Stomach smooth muscle (tissue), 2 donors: ENCODE data around the gene RRBP1.

Experiments
- H3K27ac ChIP-seq: one replicate; pipeline ENCODE4 v1.7.0; 2013; ENCODE audit warnings: mild to moderate bottlenecking, low read length, inconsistent platforms
- H3K27me3 ChIP-seq, 2 donors: one replicate each; pipeline ENCODE4 v1.7.0; 2013; ENCODE audit warnings: low read length in 2 of 2; ENCODE audit not compliant: insufficient read depth in 2 of 2, control insufficient read depth in 1 of 2
- H3K36me3 ChIP-seq, 2 donors: one replicate each; pipeline ENCODE4 v1.7.0; 2013; ENCODE audit warnings: low read length in 2 of 2; ENCODE audit not compliant: control insufficient read depth in 2 of 2, insufficient read depth in 2 of 2
- H3K4me1 ChIP-seq: one replicate; pipeline ENCODE4 v1.7.0; 2013; ENCODE audit warnings: low read length; ENCODE audit not compliant: control insufficient read depth, insufficient read depth
- H3K4me3 ChIP-seq, 2 donors: one replicate each; pipeline ENCODE4 v1.7.0; 2013; ENCODE audit warnings: low read length in 2 of 2
- H3K9ac ChIP-seq, 2 donors: one replicate each; pipeline ENCODE4 v1.7.0; 2013; ENCODE audit warnings: low read length in 2 of 2, mild to moderate bottlenecking in 1 of 2
- H3K9me3 ChIP-seq, 2 donors: one replicate each; pipeline ENCODE4 v1.7.0; 2013; ENCODE audit warnings: low read length in 2 of 2; ENCODE audit not compliant: control insufficient read depth in 2 of 2
- donor health status: healthy.
- donor health status: Pancreatic carcinoma.

Gene RRBP1

DNA sequence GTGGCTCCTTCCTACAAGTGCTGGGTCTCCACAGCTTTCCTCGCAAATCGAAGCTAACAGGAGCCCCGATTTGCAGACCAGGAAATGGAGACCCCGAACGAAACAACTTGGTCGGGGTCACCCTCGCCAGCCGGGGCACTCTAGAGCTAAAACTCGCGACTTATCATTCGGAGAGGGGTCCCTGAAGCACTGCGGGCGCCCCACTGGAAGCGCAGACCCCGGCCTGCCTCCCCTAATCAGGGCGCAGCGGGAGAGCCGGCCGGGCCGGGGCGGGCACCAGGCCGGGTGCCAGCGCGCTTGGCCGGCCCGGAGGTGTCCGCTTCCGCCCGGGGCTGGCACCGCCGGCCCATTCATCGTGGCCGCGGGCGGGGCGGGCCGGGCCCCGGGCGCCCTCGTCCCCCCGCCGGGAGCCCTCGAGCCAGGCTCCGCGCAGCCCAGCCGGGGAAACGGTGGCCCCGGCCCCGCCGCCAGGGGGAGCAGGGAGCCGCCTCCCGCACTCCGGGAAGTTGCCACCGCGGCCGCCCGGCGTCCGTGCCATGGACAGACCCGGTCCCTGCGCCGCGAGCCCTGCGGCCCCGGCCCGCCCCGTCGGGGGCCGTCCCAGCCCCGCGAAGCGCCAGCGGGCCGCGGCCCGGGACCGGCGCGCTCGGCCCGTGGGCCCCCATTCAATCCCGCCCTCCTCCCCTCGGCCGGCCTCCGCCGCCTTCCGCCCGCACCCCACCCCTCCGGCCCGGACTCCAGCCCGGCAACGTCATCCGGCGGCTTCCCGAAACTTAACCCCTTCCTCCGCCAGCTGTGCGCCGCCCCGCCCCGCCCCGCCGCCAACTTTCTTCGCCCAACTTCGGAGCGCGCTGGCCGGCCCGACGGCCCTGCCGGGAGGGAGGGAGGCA lies 961 bp downstream of the RRBP1 start:
- peak overlapping the region; percentile 64 to 76 for H3K9ac ChIP-seq
- H3K27me3 ChIP-seq, result peaks cover 0 to 3% of the 10 kb centered on the region in 2 donors
- H3K9me3 ChIP-seq, result no peaks in the 10 kb centered on the region
- peak overlapping the region; percentile 75 to 81 for H3K4me3 ChIP-seq
- peak overlapping the region; percentile 78 for H3K27ac ChIP-seq
- peaks cover 17% of the 10 kb centered on the region for H3K4me1 ChIP-seq
- peaks cover 0 to 7% of the 10 kb centered on the region in 2 donors for H3K36me3 ChIP-seq

DNA sequence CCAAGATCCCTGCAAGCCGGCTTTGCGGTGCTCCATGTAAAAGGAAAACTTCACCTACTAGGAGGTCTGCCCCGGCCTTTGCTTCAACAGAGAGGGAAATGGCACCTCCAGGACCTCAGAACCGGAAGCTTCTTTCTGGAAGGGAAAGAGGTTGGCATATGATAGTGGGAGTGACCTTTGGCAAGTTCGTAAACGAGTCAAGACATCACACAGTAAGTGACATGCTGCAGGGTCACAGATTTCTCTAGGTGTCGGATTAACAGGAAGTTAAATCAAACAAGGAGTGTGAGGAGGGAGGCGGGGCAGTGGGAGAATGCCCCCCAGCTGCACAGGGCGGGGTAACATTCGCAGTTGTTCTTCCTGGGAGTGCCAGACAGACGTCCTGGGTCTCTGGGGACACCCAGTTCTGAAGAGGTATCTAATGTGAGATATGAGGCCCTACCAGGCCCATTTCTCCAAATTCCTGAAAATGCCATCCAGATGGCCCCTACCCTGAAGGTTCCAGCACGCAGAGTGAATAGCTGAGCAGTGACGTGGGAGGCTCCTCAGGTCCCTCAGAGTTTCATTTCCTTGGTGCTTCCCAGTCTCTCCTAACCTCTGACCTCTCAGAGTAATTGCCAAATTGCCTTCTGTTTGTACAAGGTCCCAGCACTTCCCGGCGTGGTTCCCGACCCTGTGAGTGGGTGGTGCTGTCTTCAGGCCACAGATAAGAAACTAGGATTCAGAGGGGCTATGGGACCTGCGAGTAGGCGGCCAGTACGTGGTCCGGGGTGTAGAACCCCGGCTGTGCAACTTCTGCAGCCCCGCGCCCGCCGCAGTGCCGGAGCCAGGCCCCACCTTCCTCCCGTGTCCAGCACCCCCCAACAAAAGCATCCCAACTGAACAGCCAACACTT lies 1.9 kb downstream of the RRBP1 start:
- H3K27ac ChIP-seq, result peak overlapping the region; percentile 78
- peaks cover 0 to 3% of the 10 kb centered on the region in 2 donors for H3K27me3 ChIP-seq
- H3K36me3 ChIP-seq, result peaks cover 0 to 10% of the 10 kb centered on the region in 2 donors
- H3K9ac ChIP-seq, result peak overlapping the region; percentile 64 to 76
- peaks cover 25% of the 10 kb centered on the region for H3K4me1 ChIP-seq
- H3K4me3 ChIP-seq, result peak overlapping the region; percentile 75 to 81
- no peaks in the 10 kb centered on the region for H3K9me3 ChIP-seq

DNA sequence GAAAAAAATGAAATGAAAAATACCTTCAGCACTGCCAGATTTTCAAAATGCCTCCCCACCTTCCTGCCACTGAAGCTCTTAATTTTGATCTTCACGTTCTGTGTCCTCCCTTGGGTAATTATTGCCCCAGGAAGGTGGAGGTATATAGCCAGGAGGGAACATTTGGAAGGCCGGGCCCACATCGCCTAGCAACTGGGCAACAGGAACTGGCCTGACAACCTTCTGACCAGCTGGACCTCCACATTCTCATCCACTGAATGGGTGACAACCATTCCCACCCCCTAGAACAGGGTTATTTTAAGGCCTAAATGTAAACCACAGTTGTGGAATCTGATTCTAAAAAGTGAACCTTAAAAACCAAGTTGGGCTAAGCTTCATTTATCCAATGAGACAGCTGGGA lies 3.2 kb downstream of the RRBP1 start:
- H3K4me1 ChIP-seq, result peaks cover 28% of the 10 kb centered on the region

DNA sequence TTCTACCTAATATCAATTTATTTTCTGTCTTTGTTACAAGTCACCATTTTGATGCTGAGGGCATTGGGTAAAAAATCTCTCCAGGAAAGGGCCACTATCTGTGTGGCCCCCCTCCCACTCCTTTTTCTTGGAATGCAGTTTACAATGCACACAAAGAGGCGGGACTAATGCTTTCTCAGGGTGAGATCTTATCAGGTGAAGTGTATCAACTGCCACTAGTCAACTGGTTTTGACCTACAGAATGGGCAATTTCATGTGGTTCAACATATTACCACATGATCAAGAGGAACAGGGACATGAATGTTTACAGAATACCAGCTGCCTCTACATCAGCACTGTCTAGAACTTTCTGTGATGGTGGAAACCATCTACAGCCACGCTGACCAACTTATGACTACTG lies 3.7 kb downstream of the RRBP1 start:
- no peaks in the 10 kb centered on the region for H3K9me3 ChIP-seq
- no peak overlapping the region for H3K4me3 ChIP-seq
- H3K27me3 ChIP-seq, result no peaks in the 10 kb centered on the region
- H3K27ac ChIP-seq, result no peak overlapping the region
- peaks cover 0 to 13% of the 10 kb centered on the region in 2 donors for H3K36me3 ChIP-seq
- no peak overlapping the region for H3K9ac ChIP-seq
- peaks cover 28% of the 10 kb centered on the region for H3K4me1 ChIP-seq

More for the DNA sequence above, 3.2 kb downstream of the RRBP1 start:
- peaks cover 0 to 13% of the 10 kb centered on the region in 2 donors for H3K36me3 ChIP-seq
- no peak overlapping the region for H3K27ac ChIP-seq
- no peak overlapping the region for H3K9ac ChIP-seq
- H3K27me3 ChIP-seq, result no peaks in the 10 kb centered on the region
- no peaks in the 10 kb centered on the region for H3K9me3 ChIP-seq
- H3K4me3 ChIP-seq, result no peak overlapping the region

DNA sequence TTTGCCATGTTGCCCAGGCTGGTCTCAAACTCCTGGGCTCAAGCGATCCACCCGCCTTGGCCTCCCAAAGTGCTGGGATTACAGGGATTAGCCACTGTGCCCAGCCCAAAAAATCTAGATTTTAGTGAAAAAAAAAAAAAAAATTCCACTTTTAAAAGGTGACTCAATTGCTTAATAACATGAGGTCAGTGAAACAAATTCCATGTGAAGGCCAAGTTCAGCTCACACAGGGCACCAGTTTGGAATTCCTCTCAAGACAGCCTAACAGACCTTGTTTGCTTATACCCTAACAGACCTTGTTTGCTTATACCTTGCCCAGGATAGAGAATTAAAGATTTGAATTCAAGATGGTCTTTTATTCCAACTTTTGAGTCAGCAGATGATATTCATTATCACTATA lies 5.1 kb downstream of the RRBP1 start:
- Histone ChIP-seq H3K9ac (no peak overlapping the region), H3K9me3 (no peaks in the 10 kb centered on the region), H3K4me1 (peaks cover 27% of the 10 kb centered on the region), H3K4me3 (no peak overlapping the region), H3K27me3 (no peaks in the 10 kb centered on the region), H3K27ac (no peak overlapping the region), H3K36me3 (peaks cover 0 to 15% of the 10 kb centered on the region in 2 donors)

DNA sequence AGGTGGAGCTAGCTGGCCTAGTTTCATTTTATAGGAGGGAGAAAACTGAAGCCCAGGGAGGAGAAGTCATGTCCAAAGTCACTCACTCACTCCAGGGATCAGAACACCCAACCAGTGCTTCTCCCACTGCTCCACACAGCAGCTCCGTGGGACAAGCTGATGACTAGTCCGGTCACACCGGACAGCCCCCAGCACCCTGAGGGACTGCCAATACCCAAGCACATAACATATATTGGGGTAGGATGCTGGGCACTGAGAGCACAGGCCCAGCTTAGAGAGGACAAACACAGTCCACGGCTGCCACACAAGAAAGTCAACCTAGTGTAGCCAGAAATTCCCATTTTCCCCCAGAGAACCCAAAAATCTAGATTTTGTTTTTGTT lies 5.7 kb downstream of the RRBP1 start:
- no peaks in the 10 kb centered on the region for H3K9me3 ChIP-seq
- no peak overlapping the region for H3K27ac ChIP-seq
- no peak overlapping the region for H3K4me3 ChIP-seq
- peaks cover 29% of the 10 kb centered on the region for H3K4me1 ChIP-seq
- H3K9ac ChIP-seq, result no peak overlapping the region
- H3K36me3 ChIP-seq, result peaks cover 0 to 15% of the 10 kb centered on the region in 2 donors
- H3K27me3 ChIP-seq, result no peaks in the 10 kb centered on the region

DNA sequence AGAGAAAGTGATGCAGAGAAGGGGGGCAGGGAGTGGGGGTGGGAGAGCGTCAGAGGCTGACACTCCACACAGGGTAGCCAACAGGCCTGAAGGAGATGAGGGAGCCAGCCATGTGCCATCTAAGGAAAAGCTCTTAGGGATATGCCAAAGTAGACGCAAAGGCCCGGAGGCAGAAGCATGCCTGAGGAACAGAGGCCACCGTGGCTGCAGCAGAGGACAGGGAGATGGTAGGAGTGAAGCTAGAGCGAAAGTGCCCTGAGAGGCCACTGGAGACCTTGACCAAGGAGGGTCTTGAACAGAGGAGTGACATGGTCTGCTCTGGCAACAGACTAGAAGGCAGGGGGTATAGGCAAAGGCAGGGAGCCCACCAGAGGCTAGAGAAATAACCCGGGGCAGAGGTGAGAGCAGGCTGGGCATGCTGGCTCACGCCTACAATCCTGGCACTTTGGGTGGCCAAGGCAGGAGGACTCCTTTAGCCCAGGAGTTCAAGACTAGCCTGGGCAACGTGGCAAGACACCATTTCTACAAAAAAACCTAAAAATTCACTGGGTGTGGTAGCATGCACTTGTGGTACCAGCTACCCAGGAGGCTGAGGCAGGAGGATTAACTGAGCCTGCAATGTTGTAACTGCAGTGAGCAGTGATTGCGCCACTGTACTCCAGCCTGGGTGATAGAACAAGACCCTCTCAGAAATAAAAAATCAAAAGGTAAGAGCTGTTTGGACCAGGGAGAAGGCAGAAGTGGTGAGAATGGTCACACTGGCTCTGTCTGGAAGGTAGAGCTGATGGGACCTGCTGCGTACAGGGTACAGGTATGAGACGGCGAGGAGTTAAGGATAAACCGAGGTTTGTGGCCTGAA lies 6.3 kb downstream of the RRBP1 start:
- Histone ChIP-seq H3K36me3 (peaks cover 0 to 15% of the 10 kb centered on the region in 2 donors), H3K9ac (no peak overlapping the region), H3K4me1 (peaks cover 28% of the 10 kb centered on the region), H3K27me3 (no peaks in the 10 kb centered on the region), H3K4me3 (peak overlapping the region in 1 of 2 donors; percentile 22), H3K27ac (no peak overlapping the region), H3K9me3 (no peaks in the 10 kb centered on the region)

DNA sequence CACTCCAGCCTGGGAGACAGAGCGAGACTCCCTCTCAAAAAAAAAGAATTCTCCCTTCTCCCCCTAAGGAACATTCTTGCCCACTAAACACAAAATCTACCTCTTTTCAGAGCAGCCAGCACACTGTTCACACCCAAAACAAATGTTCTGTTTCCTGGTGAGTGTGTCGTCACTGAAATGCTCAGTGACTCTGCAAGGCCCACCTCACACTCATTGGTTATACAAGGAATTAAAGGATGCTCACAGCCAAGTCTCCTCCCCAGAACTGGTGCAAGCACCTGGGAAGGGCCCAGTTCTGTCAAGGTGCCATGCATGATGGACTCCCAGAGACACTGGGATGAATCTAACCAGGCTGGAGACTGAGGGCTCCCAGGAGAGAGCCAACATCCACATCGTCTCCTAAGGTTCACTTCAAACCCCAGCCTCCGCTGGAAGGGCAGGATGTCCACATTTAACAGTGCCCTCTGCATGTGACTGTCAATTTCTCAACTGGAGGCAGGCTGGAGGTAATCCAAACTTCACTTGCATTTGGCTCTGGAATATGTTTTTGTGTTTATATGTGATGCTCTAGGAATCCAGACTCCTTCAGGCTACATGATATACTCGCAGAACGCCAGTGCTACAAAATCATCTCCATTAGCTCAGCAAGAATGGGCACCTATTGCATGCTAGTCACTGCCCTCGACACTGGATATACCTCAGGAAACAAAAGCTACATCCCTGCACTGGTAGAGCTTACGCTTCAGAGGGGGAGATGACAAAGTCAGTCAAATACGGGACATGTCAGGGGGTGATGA lies 7.1 kb downstream of the RRBP1 start:
- Histone ChIP-seq H3K27ac (no peak overlapping the region), H3K9me3 (no peaks in the 10 kb centered on the region), H3K4me1 (peaks cover 19% of the 10 kb centered on the region), H3K27me3 (no peaks in the 10 kb centered on the region), H3K9ac (no peak overlapping the region), H3K4me3 (no peak overlapping the region), H3K36me3 (peaks cover 0 to 15% of the 10 kb centered on the region in 2 donors)

DNA sequence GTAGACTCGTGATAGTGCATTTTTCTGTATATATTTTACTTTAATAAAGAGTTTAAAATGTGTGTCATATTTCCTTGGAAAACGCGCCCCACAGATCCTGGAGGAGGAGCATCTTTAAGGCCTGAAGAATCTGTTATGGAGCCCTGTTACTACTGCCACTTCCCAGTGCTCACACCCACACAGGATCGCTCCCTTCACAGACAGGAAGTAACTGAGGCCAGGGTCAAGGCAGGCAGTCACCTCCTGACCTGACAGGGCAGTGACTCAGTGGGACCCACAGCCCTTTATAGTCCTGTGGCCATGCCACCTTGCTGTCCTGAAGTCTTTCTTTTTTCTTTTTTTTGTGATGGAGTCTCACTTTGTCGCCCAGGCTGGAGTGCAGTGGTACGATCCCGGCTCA lies 9.0 kb downstream of the RRBP1 start:
- no peaks in the 10 kb centered on the region for H3K9me3 ChIP-seq
- H3K27ac ChIP-seq, result no peak overlapping the region
- H3K9ac ChIP-seq, result no peak overlapping the region
- no peaks in the 10 kb centered on the region for H3K27me3 ChIP-seq
- H3K4me3 ChIP-seq, result no peak overlapping the region
- H3K4me1 ChIP-seq, result peaks cover 17% of the 10 kb centered on the region
- peaks cover 0 to 15% of the 10 kb centered on the region in 2 donors for H3K36me3 ChIP-seq
